Neuronal stem cell (in vitro differentiated cells): ENCODE data around the gene TFB1M.

Experiments
- DNase-seq: peaks from one replicate; pipeline ENCODE4 v3.0.0-alpha.2; 2013; ENCODE audit warnings: low spot score
- H2AFZ ChIP-seq: one replicate; pipeline ENCODE4 v1.6.1; 2013; ENCODE audit warnings: mild to moderate bottlenecking, low read length, inconsistent platforms
- H2AK5ac ChIP-seq: 2 replicates; pipeline ENCODE4 v1.6.1; 2013; ENCODE audit warnings: low read depth, mild to moderate bottlenecking, inconsistent platforms, low read length, moderate library complexity, mixed read lengths
- H2BK120ac ChIP-seq: 2 replicates; pipeline ENCODE4 v1.6.1; 2013; ENCODE audit warnings: low read depth, mild to moderate bottlenecking, inconsistent platforms, low read length, moderate library complexity, mixed read lengths
- H2BK12ac ChIP-seq: one replicate; pipeline ENCODE4 v1.6.1; 2013; ENCODE audit warnings: low read length, inconsistent platforms
- H2BK15ac ChIP-seq: 2 replicates; pipeline ENCODE4 v1.6.1; 2013; ENCODE audit warnings: mild to moderate bottlenecking, low read length, inconsistent platforms, mixed read lengths
- H2BK5ac ChIP-seq: one replicate; pipeline ENCODE4 v1.6.1; 2013; ENCODE audit warnings: inconsistent platforms, mild to moderate bottlenecking, low read length, moderate library complexity
- H3K14ac ChIP-seq: one replicate; pipeline ENCODE4 v1.6.1; 2013; ENCODE audit warnings: low read length, inconsistent platforms
- H3K18ac ChIP-seq: 2 replicates; pipeline ENCODE4 v1.6.1; 2013; ENCODE audit warnings: low read length, inconsistent platforms
- H3K23ac ChIP-seq: 2 replicates; pipeline ENCODE4 v1.6.1; 2013; ENCODE audit warnings: low read depth, mild to moderate bottlenecking, mixed read lengths, low read length, inconsistent platforms; ENCODE audit not compliant: poor library complexity
- H3K27ac ChIP-seq: replicated peaks from 3 replicates; pipeline ENCODE4 v1.5.1; 2013; ENCODE audit warnings: low read length, inconsistent platforms
- H3K27me3 ChIP-seq, 3 experiments: 2 replicates each; pipeline ENCODE4 v1.6.1; 2013; ENCODE audit warnings: low read length in 3 of 3, mild to moderate bottlenecking in 2 of 3, inconsistent platforms in 1 of 3, low read depth in 1 of 3, mixed read lengths in 1 of 3, moderate library complexity in 1 of 3; ENCODE audit not compliant: control insufficient read depth in 3 of 3, insufficient read depth in 3 of 3
- H3K36me3 ChIP-seq, 2 donors: replicated peaks in 1 of 2; 2 replicates each; pipeline ENCODE4 v1.6.1; 2013; ENCODE audit warnings: low read length in 2 of 2; ENCODE audit not compliant: control insufficient read depth in 2 of 2, insufficient read depth in 2 of 2
- H3K4ac ChIP-seq: 2 replicates; pipeline ENCODE4 v1.6.1; 2013; ENCODE audit warnings: inconsistent platforms, mild to moderate bottlenecking, low read length, moderate library complexity
- H3K4me1 ChIP-seq, 2 donors: 1 replicate in 1 of 2; 2 replicates in 1 of 2; pipeline ENCODE4 v1.6.1; 2013; ENCODE audit warnings: low read length in 2 of 2, low read depth in 1 of 2; ENCODE audit not compliant: control insufficient read depth in 2 of 2, insufficient read depth in 1 of 2
- H3K4me2 ChIP-seq: one replicate; pipeline ENCODE4 v1.6.1; 2013; ENCODE audit warnings: mild to moderate bottlenecking, low read length, inconsistent platforms; ENCODE audit not compliant: insufficient read depth, poor library complexity, severe bottlenecking
- H3K4me3 ChIP-seq, 2 donors: 2 replicates each; pipeline ENCODE4 v1.5.1; 2013; ENCODE audit warnings: low read length in 2 of 2, mild to moderate bottlenecking in 2 of 2, inconsistent platforms in 1 of 2, moderate library complexity in 1 of 2
- H3K79me1 ChIP-seq: one replicate; pipeline ENCODE4 v1.6.1; 2013; ENCODE audit warnings: low read depth, mild to moderate bottlenecking, inconsistent platforms, low read length, moderate library complexity
- H3K9ac ChIP-seq: one replicate; pipeline ENCODE4 v1.6.1; 2013; ENCODE audit warnings: mild to moderate bottlenecking, low read depth, low read length, inconsistent platforms; ENCODE audit not compliant: poor library complexity
- H3K9me3 ChIP-seq, 2 donors: replicated peaks in 1 of 2; 2 replicates each; pipeline versions ENCODE3 to v1.6.1; 2013; ENCODE audit warnings: low read length in 2 of 2, mild to moderate bottlenecking in 2 of 2, inconsistent platforms in 1 of 2, low read depth in 1 of 2, mixed read lengths in 1 of 2, moderate library complexity in 1 of 2; ENCODE audit not compliant: control insufficient read depth in 2 of 2, insufficient read depth in 1 of 2
- H4K8ac ChIP-seq: one replicate; pipeline ENCODE4 v1.6.1; 2013; ENCODE audit warnings: low read depth, mild to moderate bottlenecking, inconsistent platforms, low read length, moderate library complexity
- H4K91ac ChIP-seq: one replicate; pipeline ENCODE4 v1.6.1; 2013; ENCODE audit warnings: low read length, low read depth, mild to moderate bottlenecking, inconsistent platforms; ENCODE audit not compliant: poor library complexity
- WGBS, 2 donors: extraction: QIAGEN DNeasy Blood & Tissue Kit; methylation state at CpG; one replicate each; pipeline ENCODE4 v1.1.7; 2013; ENCODE audit warnings: missing lambda C conversion rate in 2 of 2, mixed read lengths in 1 of 2; ENCODE audit not compliant: insufficient read length in 2 of 2, insufficient replicate concordance in 1 of 2; ENCODE audit errors: extremely low coverage in 2 of 2; 5-methylcytosine and 5-hydroxymethylcytosine counted together

The TFB1M gene

DNA sequence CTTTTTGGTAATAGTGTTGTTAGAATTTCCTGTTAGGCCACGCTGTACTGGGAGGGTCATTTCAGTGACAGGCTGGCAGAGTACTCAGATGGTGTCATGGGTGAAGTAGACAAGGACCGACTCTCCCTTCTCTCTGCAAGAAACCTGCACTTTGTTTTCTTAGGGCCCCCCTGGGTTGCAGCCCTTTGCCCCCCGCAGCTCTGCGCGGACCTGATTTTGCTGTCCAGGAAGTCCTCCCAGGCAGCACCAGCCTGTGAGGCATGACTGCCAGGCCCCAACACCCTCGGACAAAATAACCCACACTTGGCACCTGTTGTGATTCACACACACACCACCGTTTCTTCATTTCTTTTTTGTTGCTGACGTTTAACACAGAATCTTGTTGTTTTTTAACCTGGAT is 72.3 kb downstream of the TFB1M start:
- H3K27me3 ChIP-seq, result no peaks in the 10 kb centered on the region
- no peak overlapping the region for H2AFZ ChIP-seq
- H2BK12ac ChIP-seq, result no peak overlapping the region
- no peak overlapping the region for H2BK120ac ChIP-seq
- no peak overlapping the region for H3K18ac ChIP-seq
- no peak overlapping the region for H3K4me3 ChIP-seq
- H3K27ac ChIP-seq, result no peak overlapping the region
- H3K9me3 ChIP-seq, result peaks cover 15 to 19% of the 10 kb centered on the region in 2 donors
- H2BK5ac ChIP-seq, result peak overlapping the region; percentile 11
- H3K4me1 ChIP-seq, result no peaks in the 10 kb centered on the region
- no peak overlapping the region for H4K91ac ChIP-seq
- no peak overlapping the region for H3K9ac ChIP-seq
- H3K4ac ChIP-seq, result no peak overlapping the region
- H3K36me3 ChIP-seq, result peaks cover 9 to 86% of the 10 kb centered on the region in 2 donors
- no peak overlapping the region for H4K8ac ChIP-seq
- H3K4me2 ChIP-seq, result no peak overlapping the region
- no peak overlapping the region for H2BK15ac ChIP-seq
- H3K23ac ChIP-seq, result no peak overlapping the region
- no CpG with 5 or more reads among the region's 8 CpGs for WGBS, 2 donors
- H3K14ac ChIP-seq, result no peak overlapping the region
- DNase-seq, result no peak
- H2AK5ac ChIP-seq, result no peak overlapping the region
- no peaks in the 10 kb centered on the region for H3K79me1 ChIP-seq

DNA sequence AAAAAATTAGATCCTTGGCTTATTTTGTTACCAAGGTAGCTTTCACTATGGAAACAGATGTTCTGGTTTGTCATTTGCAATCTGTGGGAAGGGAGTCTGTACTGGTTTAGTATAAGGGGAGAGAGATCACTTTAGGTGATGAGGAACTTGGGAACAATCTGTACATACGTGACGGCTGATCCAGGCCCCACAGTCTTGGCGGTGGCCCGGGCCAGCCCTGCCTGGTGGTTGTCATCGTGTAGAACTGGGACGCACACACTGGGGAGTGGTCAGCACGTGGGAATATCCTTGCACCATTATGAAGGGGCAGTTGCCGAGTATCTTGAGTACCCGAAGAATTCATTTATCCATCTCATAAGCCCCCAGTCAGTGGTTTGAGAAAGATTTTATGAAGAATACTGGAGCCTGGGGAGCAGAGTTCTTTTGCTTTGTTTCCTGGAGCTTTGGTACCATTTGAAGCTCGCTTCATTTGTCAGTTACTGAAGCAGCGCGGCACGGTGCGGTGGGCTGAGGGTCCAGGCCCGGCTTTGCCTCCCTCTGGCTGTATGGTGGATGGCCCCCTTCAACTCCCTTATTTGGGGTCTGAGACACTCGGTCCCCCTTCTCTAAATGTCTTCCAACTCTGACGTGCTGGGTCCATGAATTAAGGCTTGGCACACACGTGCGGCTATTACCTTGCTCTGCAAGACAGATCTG is 73.2 kb downstream of the TFB1M start:
- H3K4me3 ChIP-seq, result no peak overlapping the region
- no peak for DNase-seq
- H4K91ac ChIP-seq, result no peak overlapping the region
- H3K79me1 ChIP-seq, result no peaks in the 10 kb centered on the region
- H3K9me3 ChIP-seq, result peaks cover 13 to 19% of the 10 kb centered on the region in 2 donors
- no peak overlapping the region for H2BK120ac ChIP-seq
- H2BK15ac ChIP-seq, result no peak overlapping the region
- no peak overlapping the region for H3K4ac ChIP-seq
- no CpG with 5 or more reads among the region's 19 CpGs for WGBS, 2 donors
- no peak overlapping the region for H2BK12ac ChIP-seq
- H4K8ac ChIP-seq, result no peak overlapping the region
- H3K27ac ChIP-seq, result no peak overlapping the region
- no peak overlapping the region for H3K14ac ChIP-seq
- H3K4me2 ChIP-seq, result no peak overlapping the region
- H3K18ac ChIP-seq, result no peak overlapping the region
- H3K4me1 ChIP-seq, result no peaks in the 10 kb centered on the region
- H3K23ac ChIP-seq, result no peak overlapping the region
- H2AFZ ChIP-seq, result no peak overlapping the region
- H3K36me3 ChIP-seq, result peaks cover 4 to 81% of the 10 kb centered on the region in 2 donors
- no peak overlapping the region for H2BK5ac ChIP-seq
- H3K27me3 ChIP-seq, result no peaks in the 10 kb centered on the region
- H3K9ac ChIP-seq, result no peak overlapping the region
- no peak overlapping the region for H2AK5ac ChIP-seq

DNA sequence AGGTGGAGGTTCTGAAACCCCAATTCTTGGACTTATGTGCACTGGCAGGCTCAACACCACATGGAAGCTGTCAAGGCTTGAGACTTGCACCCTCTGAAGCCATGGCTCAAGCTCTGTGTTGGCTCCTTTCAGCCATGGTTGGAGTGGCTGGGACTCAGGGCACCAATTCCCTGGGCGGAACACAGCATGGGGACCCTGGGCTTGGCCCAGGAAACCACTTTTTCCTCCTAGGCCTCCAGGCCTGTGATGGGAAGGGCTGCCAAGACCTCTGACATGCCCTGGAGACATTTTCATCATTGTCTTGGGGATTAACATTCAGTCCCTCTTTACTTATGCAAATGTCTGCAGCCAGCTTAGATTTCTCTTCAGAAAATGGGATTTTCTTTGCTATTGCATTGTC is 76.7 kb downstream of the TFB1M start:
- Histone ChIP-seq H3K27me3 (no peaks in the 10 kb centered on the region), H2AFZ (no peak overlapping the region), H3K9me3 (peaks cover 7 to 26% of the 10 kb centered on the region in 2 donors), H2AK5ac (no peak overlapping the region), H3K27ac (no peak overlapping the region), H2BK15ac (no peak overlapping the region), H3K4me2 (no peak overlapping the region), H3K4ac (no peak overlapping the region), H3K9ac (no peak overlapping the region), H2BK5ac (no peak overlapping the region), H3K36me3 (peaks cover 0 to 71% of the 10 kb centered on the region in 2 donors), H3K4me3 (no peak overlapping the region), H3K79me1 (no peaks in the 10 kb centered on the region), H3K14ac (no peak overlapping the region), H2BK120ac (no peak overlapping the region), H4K8ac (no peak overlapping the region), H2BK12ac (no peak overlapping the region), H3K23ac (no peak overlapping the region), H3K18ac (no peak overlapping the region), H3K4me1 (no peaks in the 10 kb centered on the region), H4K91ac (no peak overlapping the region)
- no peak for DNase-seq
- WGBS, 2 donors, result no CpG with 5 or more reads among the region's 1 CpG

DNA sequence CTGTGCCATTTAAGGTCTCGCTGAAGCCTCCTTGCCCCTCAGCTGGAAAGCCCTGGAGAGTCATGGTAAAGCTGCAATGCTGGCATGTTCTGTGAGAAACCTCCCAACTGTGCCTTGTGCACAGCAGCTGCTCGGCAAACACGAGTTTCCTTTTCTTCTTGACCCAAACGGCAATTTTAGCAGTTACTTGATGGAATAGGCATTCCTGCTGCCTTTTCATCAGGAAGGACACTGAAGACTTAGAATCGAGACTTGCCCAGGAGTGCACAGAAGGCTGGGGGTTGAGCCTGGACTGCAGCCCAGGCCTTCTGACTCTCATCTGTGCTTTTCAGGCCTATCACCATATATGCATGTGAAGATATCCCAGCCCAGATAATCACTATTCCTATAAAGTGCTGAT is 79.2 kb downstream of the TFB1M start:
- H2BK15ac ChIP-seq, result no peak overlapping the region
- no peak overlapping the region for H3K14ac ChIP-seq
- WGBS, 2 donors, result no CpG with 5 or more reads among the region's 5 CpGs
- H3K4ac ChIP-seq, result no peak overlapping the region
- no peak overlapping the region for H3K4me3 ChIP-seq
- no peak overlapping the region for H3K9ac ChIP-seq
- DNase-seq, result no peak
- no peak overlapping the region for H2AFZ ChIP-seq
- no peak overlapping the region for H3K4me2 ChIP-seq
- H3K79me1 ChIP-seq, result no peaks in the 10 kb centered on the region
- H4K91ac ChIP-seq, result no peak overlapping the region
- H2BK12ac ChIP-seq, result no peak overlapping the region
- H2AK5ac ChIP-seq, result no peak overlapping the region
- H3K18ac ChIP-seq, result no peak overlapping the region
- H3K27me3 ChIP-seq, result no peaks in the 10 kb centered on the region
- peaks cover 0 to 67% of the 10 kb centered on the region in 2 donors for H3K36me3 ChIP-seq
- no peak overlapping the region for H2BK5ac ChIP-seq
- no peak overlapping the region for H4K8ac ChIP-seq
- peaks cover 7 to 26% of the 10 kb centered on the region in 2 donors for H3K9me3 ChIP-seq
- H3K23ac ChIP-seq, result no peak overlapping the region
- no peak overlapping the region for H2BK120ac ChIP-seq
- H3K4me1 ChIP-seq, result no peaks in the 10 kb centered on the region
- H3K27ac ChIP-seq, result no peak overlapping the region
